NCI-H446 (cell line): ENCODE results near the gene ANKAR.
"Not testable (repeated sequence)": the region's sequence is repeated elsewhere in the genome, so short reads cannot be mapped to it uniquely, and the experiment has no call there.

Experiments used
- DNase-seq, 2 experiments: peaks; one replicate each; lab custom pipeline; 2025; lab: John Stamatoyannopoulos, UW

ANKAR gene

GRCh38 chr2:189674374-189675112 is at the start of gene ANKAR:
Gene ANKAR, plus strand, starts transcription at chr2:189674670. Its CDS starts 1,821 bp downstream, at chr2:189676491.
- DNase-seq: peak in 1 of 2 experiments; percentile 60

- DNase-seq: no peak
These were observed 48.8 kb upstream of the ANKAR start for GRCh38 chr2:189625636-189626035.

GRCh38 chr2:189627789-189628188 is 46.7 kb upstream of the ANKAR start:
- DNase-seq: no peak

GRCh38 chr2:189628817-189629530 is 45.5 kb upstream of the ANKAR start:
- DNase-seq: no peak

- no peak for DNase-seq
These were observed 44.7 kb upstream of the ANKAR start for GRCh38 chr2:189629531-189630453.

GRCh38 chr2:189631849-189632248 is 42.6 kb upstream of the ANKAR start:
- DNase-seq: no peak

GRCh38 chr2:189633392-189633811 is 41.1 kb upstream of the ANKAR start:
- no peak for DNase-seq

- no peak for DNase-seq
These were observed 39.1 kb upstream of the ANKAR start for GRCh38 chr2:189635353-189635752.

GRCh38 chr2:189638301-189639006 is 36.0 kb upstream of the ANKAR start:
- DNase-seq: no peak

- DNase-seq: no peak
These were observed 35.4 kb upstream of the ANKAR start for GRCh38 chr2:189639007-189639609.

- DNase-seq: no peak
These were observed 33.5 kb upstream of the ANKAR start for GRCh38 chr2:189641002-189641401.

GRCh38 chr2:189641590-189641989 is 32.9 kb upstream of the ANKAR start:
- no peak for DNase-seq

- no peak for DNase-seq
These were observed 27.9 kb upstream of the ANKAR start for GRCh38 chr2:189646521-189646920.

GRCh38 chr2:189648846-189649509 is 25.5 kb upstream of the ANKAR start:
- no peak for DNase-seq

- no peak for DNase-seq
These were observed 23.2 kb upstream of the ANKAR start for GRCh38 chr2:189651284-189651683.

- not testable (repeated sequence) for DNase-seq
These were observed 21.0 kb upstream of the ANKAR start for GRCh38 chr2:189653464-189653863.

GRCh38 chr2:189654641-189655040 is 19.8 kb upstream of the ANKAR start:
- no peak for DNase-seq

- DNase-seq: no peak
These were observed 16.6 kb upstream of the ANKAR start for GRCh38 chr2:189657867-189658266.

- no peak for DNase-seq
These were observed 15.9 kb upstream of the ANKAR start for GRCh38 chr2:189658306-189659212.

GRCh38 chr2:189659734-189660133 is 14.7 kb upstream of the ANKAR start:
- no peak for DNase-seq
